ENCODE data around the gene SLC10A3.

SLC10A3 gene

DNA sequence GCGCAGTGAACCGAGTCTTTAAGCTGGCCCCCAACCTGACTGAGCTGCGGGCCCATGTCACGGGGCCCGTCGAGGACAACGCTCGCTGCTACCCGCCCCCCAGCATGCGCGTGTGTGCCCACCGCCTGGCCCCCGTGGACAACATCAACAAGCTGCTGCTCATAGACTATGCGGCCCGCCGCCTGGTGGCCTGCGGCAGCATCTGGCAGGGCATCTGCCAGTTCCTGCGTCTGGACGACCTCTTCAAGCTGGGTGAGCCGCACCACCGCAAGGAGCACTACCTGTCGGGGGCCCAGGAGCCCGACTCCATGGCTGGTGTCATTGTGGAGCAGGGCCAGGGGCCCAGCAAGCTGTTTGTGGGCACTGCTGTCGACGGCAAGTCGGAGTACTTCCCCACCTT, 30.1 kb downstream of the SLC10A3 start:
- no peak for DNase-seq

DNA sequence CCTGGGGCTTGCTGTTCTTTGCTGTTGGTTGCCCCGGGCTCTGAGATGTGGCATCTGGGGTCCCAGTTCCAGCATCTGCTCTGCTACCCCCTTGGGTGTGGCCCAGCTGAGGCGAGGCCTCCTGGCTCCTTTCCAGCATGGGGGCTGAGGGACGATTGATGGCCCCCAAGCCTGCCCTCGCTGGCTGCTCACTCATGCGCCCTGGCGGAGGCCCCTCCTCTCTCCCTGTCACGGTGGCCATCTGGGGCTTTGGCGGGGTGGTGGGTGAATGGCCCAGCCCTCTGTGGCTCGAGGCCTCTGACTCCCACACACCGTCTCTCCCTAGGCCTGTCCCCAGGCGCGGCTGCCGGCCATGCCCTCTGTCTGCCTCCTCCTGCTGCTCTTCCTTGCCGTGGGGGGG, 30.6 kb downstream of the SLC10A3 start:
- DNase-seq, result no peak

- peak; percentile 65 for DNase-seq
Observed at GRCh38 chrX:154458954-154459778, 31.3 kb downstream of the SLC10A3 start.

- peak; percentile 84 for DNase-seq
Observed at GRCh38 chrX:154458116-154458953, 32.1 kb downstream of the SLC10A3 start, which contains the start of gene PLXNA3. TSS of gene PLXNA3 (plus strand) at chrX:154458281. CDS start at chrX:154460184, 1,903 bp downstream.

GRCh38 chrX:154457491-154458115, 32.8 kb downstream of the SLC10A3 start:
- DNase-seq, result no peak

DNA sequence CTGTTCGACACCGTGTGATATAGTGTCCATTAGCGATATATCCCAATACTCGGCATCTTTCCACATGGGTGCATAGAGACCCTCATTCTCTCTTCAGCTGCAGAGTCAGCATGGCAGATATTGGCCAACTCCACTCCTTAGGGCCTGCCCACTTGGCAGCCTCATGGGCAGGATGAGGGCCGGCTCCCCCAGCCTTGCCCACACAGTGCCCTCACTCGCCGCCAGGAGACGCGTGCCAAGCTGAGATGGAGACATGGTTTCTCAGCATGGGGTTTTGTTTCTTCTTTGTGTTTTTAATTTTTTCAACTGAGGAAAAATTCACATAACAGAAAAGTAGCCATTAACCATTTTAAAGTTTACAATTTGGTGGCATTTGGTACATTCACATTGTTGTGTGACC, 37.6 kb downstream of the SLC10A3 start:
- DNase-seq, result no peak

DNA sequence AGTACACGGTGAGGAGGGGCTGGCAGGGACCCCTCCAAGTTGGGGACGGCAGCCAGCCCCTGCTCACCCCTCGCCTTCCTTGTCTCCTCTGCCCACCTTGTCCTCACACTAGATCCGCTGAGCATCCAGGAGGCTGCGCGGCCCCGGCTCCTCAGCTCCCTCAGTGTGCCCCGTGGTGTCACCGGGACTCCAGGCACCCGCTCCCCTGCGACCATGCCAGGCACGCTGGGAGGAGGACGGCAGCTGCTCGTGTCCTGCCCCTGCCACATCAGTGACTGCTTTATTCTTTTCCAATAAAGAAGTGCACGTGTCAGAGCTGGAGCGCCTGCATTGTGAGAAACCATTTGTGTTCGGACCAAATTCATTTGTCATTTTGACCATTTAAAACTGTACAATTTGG, 40.1 kb downstream of the SLC10A3 start:
- no peak for DNase-seq

DNA sequence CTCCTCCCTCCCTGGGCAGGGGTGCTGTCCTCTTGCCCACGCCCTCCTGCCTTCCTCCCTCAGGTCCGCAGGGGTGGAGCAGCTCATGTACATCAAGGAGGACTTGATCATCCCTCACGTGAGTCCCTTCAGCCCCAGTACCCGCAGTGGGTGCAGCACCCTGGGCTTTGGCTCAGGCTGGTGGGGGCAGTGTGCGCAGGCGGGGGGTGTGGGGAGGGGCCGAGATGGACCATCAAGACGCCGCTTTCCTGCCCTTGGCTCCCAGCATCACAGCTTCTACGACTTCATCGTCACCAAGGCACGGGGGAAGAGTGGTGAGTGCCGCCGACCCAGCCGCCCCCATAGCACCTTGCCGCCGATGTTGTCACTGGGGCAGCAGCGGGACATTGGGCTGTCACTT, 40.8 kb downstream of the SLC10A3 start:
- DNase-seq, result no peak

DNA sequence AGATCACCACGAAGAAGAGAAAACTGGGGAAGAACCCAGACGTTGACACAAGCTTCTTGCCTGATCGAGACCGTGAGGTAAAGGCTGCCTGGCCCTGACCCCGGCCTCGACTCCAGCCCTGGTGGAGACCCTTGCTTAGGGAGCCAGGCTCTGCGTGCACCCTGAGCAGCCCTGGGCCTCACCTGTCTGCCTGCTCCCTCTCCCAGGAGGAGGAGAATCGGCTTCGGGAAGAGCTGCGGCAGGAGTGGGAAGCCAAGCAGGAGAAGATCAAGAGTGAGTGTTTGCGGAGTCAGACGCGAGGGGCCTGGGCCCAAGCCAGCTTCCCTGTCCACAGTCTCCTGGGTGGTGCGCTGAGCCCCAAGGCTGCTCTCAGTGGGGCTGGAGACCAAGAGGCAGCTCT, 41.9 kb downstream of the SLC10A3 start:
- DNase-seq, result no peak

- DNase-seq, result no peak
Observed at GRCh38 chrX:154446430-154446829, 44.0 kb downstream of the SLC10A3 start.

GRCh38 chrX:154445776-154446175, 44.7 kb downstream of the SLC10A3 start:
- DNase-seq, result no peak

DNA sequence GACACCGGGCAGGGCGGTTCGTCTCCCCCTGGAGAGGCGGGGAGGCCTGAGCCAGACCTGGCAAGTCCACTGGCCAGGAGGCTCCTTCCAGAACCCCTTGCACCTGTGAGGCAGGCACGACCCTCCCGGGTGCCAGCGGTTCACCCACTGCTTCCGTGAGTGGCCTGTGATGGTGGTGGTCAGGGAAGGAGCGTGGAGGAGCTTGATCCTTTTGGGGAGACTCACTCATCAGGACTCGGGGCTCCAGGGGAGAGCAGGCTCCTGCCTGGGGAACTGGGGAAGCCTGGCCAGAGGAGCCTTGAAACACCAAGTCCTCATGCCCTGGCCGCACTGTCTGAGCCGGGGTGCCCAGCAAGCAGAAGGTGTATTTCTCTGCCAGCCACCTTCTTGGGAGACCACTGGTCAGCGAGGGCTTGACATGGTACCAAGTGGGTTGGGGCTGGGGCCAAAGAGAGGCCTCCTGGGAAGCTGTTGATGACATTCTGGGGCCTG, 45.6 kb downstream of the SLC10A3 start:
- no peak for DNase-seq

GRCh38 chrX:154443992-154444754, 46.3 kb downstream of the SLC10A3 start, which contains the start of gene FAM50A:
TSS of gene FAM50A (plus strand) at chrX:154444141. CDS start at chrX:154444236, 95 bp downstream.
- DNase-seq, result peak; percentile 87

DNA sequence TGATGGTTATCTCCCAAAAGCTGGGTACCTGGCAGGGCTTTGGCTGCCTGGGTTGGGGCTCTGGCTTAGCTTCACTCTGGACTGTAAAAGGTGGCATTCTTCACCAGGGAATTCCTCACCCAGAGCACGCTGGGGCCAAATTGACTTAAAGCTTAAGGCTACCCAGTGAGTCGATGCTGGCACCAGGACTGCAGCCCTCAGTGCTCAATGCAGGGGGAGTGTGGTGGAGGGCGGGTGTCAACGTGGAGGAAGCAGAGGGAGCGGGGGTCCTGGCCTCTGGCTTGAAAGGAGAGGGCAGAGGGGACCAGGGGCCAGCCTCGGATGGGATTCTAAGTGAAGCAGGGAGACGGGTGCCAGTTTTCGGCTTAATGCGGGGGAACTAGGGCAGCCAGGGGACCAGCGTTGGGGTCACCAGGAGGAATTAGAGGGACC, 46.9 kb downstream of the SLC10A3 start:
- no peak for DNase-seq

- no peak for DNase-seq
Observed at GRCh38 chrX:154441984-154442707, 48.3 kb downstream of the SLC10A3 start.

DNA sequence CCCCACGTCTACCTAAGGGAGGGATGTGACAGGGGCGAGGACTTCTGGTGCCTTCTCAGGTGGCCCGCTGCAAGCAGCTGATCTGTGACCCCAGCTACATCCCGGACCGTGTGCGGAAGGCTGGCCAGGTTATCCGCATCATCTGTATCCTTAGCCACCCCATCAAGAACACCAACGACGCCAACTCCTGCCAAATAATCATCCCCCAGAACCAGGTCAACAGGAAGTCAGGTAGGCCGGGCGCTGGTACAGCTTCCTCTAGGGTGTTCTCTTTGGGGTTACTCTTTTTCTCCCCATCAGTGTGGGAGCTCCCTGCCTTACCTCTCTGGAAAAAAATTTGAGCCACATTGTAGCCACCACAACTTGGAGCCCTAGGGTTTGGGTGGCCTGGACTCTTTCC, 48.9 kb downstream of the SLC10A3 start:
- no peak for DNase-seq

DNA sequence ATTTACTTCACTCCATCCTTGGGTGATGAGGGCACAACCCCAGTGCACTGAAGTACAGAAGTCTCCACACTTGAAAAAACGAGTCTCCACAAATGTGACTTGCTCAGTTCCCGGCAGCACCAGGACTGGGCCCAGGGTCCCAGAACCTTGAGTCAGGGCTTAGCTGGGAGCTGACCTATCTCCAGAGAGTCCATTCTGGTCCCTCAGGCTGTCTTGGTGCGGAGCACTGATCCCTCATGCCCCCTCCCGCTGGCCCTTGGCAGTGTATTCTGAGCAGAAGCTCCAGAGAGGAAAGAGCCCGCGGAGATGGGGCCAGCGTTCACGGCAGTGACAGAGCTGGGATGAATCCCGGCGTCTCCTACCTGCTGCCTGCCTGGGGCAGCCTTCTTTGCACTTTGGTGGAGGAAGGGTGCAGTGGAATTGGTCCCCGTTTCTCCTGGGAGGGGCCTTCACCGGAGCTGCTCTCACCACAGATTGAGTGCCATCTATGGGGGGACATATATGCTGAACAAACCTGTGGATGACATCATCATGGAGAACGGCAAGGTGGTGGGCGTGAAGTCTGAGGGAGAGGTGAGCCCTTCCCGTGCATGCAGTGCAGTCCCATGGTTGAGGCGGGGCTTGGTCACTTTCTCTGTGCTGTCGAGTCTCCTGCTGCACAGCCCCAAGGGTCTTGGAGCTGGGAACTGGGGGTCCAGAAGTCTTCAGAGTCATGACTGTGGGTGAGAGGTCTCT, 49.6 kb downstream of the SLC10A3 start:
- DNase-seq, result no peak

GRCh38 chrX:154439841-154440240, 50.6 kb downstream of the SLC10A3 start:
- no peak for DNase-seq

GRCh38 chrX:154437971-154438893, 52.2 kb downstream of the SLC10A3 start:
- no peak for DNase-seq
